Measurements from ENCODE around the gene SSBP3. TPM values are rescaled to one million over a fixed set of nuclear protein-coding genes. Genes with fewer than 3 reads are reported as not detected.
"Not testable (repeated sequence)": the region's sequence is repeated elsewhere in the genome, so short reads cannot be mapped to it uniquely, and the experiment has no call there.

SSBP3 gene
- total RNA-seq, 1 donor, result 11.7 TPM

- no peak overlapping the region for H3K4me3 ChIP-seq (ENCODE audit: low read depth, low read length)
- DNase-seq (ENCODE audit: low read depth), result no peak
- TF ChIP-seq CTCF (IDR thresholded peaks at IDR 0.05; ENCODE audit: insufficient read depth, low read length), result no peak
Measured at GRCh38 chr1:54241364-54241763, 164.8 kb downstream of the SSBP3 start.

DNA sequence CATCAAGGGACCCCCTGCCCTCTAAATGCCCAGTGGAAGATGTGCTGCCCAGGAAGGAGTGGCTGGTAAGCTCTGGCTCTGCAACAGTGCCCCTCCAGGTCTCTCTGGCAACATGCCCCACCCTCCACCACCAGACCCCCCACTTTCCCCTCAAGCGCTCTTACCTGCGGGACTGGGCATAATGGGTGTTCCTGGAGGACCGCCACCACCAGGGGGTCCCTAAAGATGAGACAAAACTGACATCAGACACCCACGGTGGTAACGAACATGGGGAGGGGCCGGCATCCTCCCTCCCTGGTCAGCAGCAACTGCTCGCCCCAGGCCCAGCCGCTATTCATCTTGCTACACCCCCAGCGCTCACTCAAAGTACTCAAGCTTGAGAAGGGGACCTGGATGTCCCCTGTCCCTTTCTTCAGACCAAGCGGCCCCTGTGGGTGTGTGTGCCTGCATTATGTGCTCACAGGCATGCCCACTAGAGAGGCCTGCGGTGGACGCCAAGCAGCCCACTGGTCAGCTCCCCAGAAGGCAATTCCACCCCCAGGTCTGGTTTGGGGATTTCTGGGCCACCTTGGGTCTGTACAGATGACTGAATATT is 165.4 kb downstream of the SSBP3 start:
- no peak overlapping the region for H3K4me3 ChIP-seq (ENCODE audit: low read depth, low read length)
- DNase-seq (ENCODE audit: low read depth), result no peak
- no peak for TF ChIP-seq CTCF (IDR thresholded peaks at IDR 0.05; ENCODE audit: insufficient read depth, low read length)

DNA sequence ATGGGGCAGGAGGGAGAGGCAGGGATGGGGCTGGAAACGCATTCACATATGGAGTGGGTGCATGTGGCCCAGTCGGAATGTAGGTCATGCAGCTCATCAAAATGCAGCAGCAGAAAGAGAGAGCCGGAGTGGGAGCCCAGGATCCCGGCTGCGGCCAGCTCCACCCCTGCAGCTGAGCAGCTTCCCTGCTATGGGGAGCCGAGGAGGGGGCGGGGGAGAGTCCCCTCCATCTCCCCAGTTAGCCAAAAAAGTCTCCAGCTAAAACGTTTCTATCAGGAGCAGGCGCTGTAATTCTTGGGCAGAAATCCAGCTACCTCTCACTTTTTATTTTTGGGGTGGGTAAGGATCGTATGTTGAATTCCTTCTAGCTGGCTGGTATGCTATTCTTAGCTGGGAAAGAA is 166.6 kb downstream of the SSBP3 start:
- no peak for DNase-seq (ENCODE audit: low read depth)
- no peak for TF ChIP-seq CTCF (IDR thresholded peaks at IDR 0.05; ENCODE audit: insufficient read depth, low read length)
- no peak overlapping the region for H3K4me3 ChIP-seq (ENCODE audit: low read depth, low read length)

- no peak overlapping the region for H3K4me3 ChIP-seq (ENCODE audit: low read depth, low read length)
- DNase-seq (ENCODE audit: low read depth), result no peak
- TF ChIP-seq CTCF (IDR thresholded peaks at IDR 0.05; ENCODE audit: insufficient read depth, low read length), result no peak
Measured at GRCh38 chr1:54239035-54239383, 167.2 kb downstream of the SSBP3 start.

GRCh38 chr1:54238353-54239034 is 167.7 kb downstream of the SSBP3 start:
- no peak overlapping the region for H3K4me3 ChIP-seq (ENCODE audit: low read depth, low read length)
- no peak for TF ChIP-seq CTCF (IDR thresholded peaks at IDR 0.05; ENCODE audit: insufficient read depth, low read length)
- no peak for DNase-seq (ENCODE audit: low read depth)

GRCh38 chr1:54237586-54237985 is 168.6 kb downstream of the SSBP3 start:
- DNase-seq (ENCODE audit: low read depth), result no peak
- no peak for TF ChIP-seq CTCF (IDR thresholded peaks at IDR 0.05; ENCODE audit: insufficient read depth, low read length)
- H3K4me3 ChIP-seq (ENCODE audit: low read depth, low read length), result no peak overlapping the region

DNA sequence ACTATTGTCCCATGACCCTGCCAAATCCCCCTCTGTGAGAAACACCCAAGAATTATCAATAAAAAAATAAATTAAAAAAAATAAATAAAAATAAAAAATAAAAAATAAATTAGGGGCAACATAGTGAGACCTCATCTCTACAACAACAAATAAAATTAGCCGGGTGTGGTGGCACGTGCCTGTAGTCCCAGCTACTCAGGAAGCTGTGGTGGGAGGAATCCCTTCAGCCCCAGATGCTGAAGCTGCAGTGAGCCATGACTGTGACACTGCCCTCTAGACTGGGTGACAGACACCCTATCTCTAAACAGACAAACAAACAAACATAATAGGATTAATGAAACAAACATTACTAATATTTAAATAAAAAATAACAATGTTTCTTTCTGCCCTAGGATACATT is 171.9 kb downstream of the SSBP3 start:
- no peak for DNase-seq (ENCODE audit: low read depth)
- H3K4me3 ChIP-seq (ENCODE audit: low read depth, low read length), result no peak overlapping the region
- TF ChIP-seq CTCF (IDR thresholded peaks at IDR 0.05; ENCODE audit: insufficient read depth, low read length), result no peak

DNA sequence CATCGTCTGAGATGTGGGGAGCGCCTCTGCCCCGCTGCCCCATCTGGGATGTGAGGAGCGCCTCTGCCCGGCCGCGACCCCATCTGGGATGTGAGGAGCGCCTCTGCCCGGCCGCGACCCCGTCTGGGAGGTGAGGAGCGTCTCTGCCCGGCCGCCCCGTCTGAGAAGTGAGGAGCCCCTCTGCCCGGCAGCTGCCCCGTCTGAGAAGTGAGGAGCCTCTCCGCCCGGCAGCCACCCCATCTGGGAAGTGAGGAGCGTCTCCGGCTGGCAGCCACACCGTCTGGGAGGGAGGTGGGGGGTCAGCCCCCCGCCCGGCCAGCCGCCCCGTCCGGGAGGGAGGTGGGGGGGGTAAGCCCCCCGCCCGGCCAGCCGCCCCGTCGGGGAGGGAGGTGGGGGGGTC is 173.0 kb downstream of the SSBP3 start:
- not testable (repeated sequence) for H3K4me3 ChIP-seq (ENCODE audit: low read depth, low read length); DNase-seq (ENCODE audit: low read depth)
